NCI-H2171 (cell line): ENCODE measurements around the gene PKNOX2.
A peak's percentile ranks its signal among the peaks of the same experiment; 100 is the strongest.

Experiments
- DNase-seq: peaks from one replicate; lab custom pipeline; 2025; lab: John Stamatoyannopoulos, UW

Gene PKNOX2

DNA sequence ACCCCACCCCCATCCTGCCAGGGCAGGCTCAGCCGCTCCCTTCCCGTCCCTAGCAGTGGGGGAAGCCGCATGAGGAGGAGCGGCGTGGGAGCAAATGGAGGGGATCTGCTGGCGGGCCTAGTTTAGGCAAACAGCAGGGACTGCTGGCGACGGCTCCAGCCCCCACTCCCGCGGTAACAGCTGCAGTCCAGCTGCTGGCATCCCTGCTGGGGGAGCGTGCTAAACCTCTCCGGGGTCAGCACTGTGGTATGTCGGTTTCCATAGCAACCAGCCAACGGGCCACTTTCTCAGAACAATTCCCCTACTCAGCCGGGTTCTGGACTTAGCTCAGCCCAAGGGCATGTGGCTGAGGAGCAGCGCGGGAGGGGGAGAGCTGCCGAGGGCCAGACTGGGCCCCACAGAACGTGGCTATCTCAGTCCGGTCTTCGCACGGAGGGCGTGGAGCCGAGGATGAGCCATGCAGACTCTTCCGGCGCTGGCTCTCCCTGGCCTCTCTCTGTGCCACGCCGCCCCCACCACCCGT lies 98.8 kb downstream of the PKNOX2 start:
- no peak for DNase-seq

- peak; percentile 9 for DNase-seq
Measured at GRCh38 chr11:125264100-125265022, 99.8 kb downstream of the PKNOX2 start.

DNA sequence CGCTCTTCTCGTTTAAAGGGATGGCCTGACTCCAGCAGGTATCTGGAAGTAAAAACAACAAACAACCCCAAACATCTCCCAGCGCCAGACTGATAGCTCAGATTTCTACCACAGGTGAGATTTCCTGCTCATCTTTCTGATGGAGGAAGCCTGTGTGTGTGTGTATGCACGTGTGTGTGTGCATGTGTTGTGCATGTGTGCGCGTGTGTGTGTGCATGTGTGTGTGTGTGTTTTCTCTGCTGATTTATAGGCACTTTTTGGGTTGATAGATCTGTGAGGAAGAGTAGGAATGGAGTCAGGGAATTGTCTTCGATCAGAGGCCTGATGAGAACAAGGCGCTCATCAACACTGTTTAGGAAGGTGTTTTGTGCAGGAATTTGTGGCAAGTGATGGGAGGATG lies 103.0 kb downstream of the PKNOX2 start:
- DNase-seq = no peak

DNA sequence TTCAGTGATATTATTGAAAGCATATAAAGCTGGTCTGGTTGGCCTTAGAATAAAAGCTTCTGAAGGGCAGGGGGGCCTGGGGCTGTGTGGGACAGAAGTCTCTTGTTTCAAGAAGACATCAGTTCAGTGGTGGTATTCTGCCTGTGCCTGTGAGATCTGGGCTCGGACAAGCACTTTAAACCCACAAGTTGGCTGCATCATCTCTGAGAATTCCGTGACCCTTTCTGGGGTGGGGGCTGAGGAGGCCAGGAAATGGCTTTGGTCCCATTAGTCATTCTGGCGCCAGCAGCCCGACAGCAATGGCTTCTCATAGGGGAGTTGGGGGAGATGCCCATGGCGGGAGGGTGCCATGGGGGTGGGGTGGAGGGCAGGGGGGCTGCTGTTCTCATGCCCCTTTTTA lies 104.1 kb downstream of the PKNOX2 start:
- DNase-seq = no peak

DNA sequence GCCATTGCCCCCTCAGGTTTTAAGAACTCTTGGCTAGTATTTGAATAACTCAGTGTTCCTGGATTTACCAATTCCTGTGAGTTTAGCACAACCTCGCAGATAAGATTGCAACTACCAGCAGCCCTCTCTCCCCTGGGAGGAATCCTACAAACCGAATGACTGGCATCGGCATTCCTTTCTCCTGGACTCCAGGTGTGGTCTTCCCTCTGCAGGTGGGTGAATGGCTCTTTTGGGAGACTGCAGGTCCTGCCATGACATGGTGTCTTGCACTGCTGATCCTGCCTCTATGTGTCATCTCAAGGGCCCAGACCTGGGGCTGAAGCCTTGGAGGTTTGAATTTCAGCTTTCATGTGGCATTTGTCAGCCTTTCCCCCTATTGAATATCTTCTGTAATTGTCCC lies 105.6 kb downstream of the PKNOX2 start:
- no peak for DNase-seq

DNA sequence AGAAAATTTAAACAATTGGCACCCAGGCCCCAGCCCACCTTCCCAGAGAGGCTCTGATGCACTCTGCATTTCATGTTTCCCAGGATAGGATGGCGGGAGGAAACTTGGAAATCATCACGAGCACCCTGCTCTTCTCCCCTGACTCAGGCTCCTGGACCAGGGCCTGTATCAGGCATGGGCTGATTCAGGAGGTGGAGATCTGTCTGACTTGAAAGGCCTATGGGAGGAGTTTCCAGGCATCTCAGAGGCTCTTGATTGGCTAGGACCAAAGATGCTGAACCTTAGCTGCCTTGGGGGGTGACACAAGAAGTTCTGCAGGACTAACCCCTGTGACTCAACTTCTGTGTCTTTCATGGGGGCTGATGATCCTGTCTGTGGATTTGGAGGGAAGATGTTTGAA lies 106.2 kb downstream of the PKNOX2 start:
- DNase-seq = no peak

DNA sequence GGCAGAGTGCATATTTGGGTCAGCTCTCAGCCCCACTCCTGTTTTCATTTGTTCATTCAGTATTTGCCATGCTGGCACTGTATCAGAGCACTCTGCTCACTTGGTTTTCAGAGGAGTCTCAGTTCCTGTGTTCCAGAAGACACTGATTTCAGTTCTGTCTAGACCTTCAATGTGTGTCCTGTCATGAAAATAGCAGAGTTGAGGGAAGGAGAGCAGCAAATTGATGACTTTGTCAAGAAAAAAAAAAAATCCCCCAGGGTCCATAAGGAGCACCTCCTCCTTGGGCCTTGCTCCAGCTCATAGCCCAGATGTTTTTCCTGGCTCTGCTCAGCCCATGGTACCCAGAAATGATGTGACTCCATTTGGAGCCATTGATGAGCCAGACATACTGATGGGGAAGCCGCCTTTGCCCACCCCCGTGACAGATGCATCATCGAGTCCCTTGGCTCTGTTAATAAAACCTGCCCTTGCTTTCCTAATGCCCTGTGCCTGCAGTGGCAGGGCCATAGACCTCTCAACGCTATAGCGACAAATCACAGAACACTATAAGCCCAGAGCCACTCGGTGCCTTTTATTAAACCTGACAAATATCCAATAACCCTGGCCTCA lies 107.0 kb downstream of the PKNOX2 start:
- DNase-seq = no peak

DNA sequence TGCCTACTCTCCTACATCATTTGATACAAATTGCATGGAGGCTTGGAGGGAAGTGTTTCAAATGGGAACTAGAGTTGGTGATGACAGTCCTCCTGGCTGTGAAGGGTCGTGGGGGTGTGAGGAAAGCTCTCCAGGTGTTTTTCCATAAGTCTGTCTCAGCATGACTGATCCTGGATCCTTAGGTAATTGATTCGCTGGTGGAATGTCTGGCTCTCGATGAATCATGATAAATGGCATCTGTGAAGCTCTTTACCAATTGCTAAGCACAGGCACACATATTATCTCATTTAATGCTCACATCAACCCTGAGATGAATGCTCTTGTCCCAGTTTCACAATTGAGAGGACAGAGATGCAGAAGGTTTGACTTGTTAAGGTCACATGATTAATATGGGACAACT lies 107.5 kb downstream of the PKNOX2 start:
- DNase-seq = no peak

- no peak for DNase-seq
Measured at GRCh38 chr11:125272821-125273220, 108.3 kb downstream of the PKNOX2 start.

DNA sequence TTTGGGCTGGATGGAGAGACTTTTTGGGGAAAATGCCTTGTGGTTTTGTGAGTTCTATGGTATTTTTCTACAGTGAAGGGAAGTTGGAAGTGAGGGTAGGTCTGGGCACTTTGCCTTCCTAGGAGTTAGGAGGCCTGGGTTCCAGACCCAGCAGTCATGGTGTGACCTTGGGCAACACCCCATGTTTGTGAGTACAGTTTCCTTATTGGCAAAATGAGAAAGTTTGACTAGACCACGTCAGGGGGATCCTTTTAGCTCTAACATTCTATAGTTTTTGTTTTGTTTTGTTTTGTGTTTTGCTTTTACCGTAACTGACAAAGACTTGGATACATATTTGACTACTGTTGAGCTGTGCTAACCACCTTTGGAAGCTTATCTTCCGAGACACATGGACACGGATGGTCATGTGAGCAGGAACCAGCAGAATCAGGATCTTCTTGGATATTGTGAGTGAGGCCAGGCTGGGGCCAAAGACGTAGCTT lies 109.0 kb downstream of the PKNOX2 start:
- DNase-seq = no peak

DNA sequence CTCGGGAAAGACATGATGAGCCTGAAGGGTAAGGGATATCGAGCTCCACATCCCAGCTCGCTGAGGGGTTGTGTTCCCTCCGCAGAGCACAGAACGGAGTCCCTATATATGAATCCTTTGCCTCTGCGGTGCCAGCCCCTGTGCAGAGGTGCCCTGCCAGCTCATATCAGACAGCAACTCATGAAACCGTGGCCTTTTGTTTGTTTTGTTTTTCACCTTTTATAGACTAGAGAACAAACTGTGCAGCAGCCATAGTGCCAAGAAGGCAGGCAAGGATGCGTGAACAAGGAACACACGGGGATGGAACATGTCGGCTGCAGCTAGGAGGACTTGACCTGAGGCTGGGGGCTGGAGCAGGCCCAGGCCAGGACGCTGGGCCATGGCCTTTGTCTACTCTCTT lies 109.8 kb downstream of the PKNOX2 start:
- DNase-seq = no peak

GRCh38 chr11:125274774-125275173 lies 110.2 kb downstream of the PKNOX2 start:
- no peak for DNase-seq

- no peak for DNase-seq
Measured at GRCh38 chr11:125275905-125276618, 111.5 kb downstream of the PKNOX2 start.

DNA sequence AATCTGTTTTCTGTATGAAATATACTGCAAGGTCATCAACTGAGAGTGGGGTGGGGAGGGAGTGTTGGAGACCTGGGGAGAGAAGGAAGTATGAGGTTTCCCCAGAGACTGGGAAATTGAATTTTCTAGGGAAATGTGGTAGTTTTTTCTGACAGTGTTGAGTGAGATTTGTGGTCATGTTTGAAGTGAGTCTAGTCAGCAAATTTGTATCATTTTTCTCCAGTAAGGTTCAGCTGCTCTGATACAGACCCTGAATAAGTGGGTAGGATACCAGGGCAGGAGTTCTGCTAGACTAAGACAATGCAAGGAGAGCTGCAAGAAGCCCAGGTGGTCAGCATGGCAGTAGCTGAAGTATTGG lies 112.0 kb downstream of the PKNOX2 start:
- DNase-seq = no peak

DNA sequence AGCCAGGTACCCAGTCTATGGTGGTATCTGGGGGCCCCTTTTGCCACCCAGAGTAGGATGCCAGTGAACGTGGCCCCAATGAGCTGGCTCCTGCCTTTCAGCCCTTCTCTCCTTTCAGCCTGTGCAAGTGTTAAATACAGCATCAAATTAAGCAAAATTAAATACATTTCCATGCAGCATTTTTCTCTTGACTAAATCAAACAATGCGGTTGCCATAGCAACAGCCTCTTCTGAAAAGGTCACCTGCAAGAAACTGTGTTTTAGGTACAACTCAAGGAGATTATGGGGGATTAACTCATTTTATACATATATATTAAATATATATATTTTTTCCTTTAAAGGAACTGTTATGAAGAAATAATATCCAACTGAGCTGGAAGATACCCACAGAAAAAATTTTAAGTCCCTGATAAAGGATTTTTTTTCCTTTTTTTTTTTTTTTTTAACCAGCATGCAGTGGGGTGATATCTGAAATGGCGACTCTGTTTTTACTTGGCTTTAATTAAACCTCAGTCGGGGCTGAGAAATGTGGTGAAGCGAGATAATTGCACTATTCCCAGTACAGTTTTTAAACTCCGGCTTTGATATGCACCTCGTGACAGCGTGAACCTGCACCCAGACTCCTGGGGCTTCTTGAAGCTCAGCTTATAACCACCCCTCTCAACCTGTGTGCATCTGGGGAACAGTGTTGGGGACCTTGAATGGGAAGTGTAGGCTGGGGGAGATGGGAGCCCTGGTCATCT lies 115.3 kb downstream of the PKNOX2 start:
- DNase-seq = no peak

DNA sequence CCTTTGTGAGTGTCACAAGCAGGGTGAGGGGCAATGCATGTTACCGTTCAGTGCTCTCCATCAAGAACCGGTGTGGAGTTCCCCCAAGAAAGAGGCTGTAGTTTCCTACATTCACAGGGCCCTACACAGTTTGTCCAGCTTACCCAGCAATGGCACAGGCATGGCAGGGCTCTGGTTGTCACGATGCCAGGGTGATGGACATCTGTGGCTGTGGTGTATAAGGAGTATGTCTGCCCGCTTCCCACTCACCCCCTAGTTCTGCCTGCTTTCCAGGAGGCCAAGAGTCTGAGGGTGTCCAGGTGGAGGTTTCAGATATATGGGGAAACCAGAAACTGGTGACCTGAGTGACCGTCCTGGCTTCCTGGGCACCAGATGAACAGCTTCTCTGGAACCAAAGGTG lies 116.1 kb downstream of the PKNOX2 start:
- DNase-seq = no peak

DNA sequence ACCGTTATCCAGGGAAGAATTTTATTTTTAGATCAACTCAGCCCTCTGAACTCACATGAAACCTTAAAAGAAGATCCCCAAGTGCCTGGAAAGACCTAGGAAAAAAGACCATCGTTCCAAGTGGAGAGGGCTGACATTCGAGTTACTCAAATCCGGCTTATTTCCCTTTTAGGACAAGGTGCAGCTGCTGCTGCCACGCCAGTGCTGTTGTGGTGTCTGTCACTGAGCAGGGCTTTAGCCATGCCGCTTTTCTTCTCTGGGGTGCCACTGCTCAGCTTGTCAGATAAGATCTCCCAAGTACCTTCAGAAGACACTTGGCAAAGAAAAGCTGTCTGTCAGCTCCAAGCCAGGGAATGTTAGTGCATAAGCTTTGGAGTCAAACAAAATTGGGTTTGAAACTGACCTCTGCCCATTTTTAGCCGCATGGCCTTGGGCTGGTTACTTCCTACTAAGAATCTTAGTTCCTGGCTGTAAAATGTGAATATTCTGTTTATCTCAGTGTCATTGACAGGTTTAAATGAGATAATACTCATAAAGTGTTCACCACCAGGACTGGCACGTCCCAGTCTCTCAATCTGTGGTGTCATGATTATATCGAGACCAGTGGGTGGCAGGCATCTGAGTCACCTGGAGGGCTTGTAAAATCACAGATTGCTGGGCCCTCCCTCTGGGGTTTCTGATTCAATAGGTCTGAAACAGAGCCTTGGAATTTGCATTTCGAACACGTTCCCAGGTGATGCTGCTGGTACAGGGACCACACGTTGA lies 117.5 kb downstream of the PKNOX2 start:
- DNase-seq = no peak

DNA sequence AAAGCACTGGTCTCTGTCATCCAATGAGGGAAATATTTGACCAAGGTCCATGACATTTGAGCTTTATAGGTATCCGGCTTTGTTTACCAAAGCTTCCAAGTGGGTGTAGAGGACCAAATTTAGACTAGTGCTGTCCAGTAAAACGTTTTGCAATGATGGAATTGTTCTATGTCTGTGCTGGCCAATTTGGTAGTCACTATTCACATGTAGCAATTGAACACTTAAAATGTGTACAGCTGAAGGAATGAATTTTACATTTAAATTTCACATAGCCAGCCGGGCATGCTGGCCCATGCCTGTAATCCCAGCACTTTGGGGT lies 118.0 kb downstream of the PKNOX2 start:
- DNase-seq = no peak

DNA sequence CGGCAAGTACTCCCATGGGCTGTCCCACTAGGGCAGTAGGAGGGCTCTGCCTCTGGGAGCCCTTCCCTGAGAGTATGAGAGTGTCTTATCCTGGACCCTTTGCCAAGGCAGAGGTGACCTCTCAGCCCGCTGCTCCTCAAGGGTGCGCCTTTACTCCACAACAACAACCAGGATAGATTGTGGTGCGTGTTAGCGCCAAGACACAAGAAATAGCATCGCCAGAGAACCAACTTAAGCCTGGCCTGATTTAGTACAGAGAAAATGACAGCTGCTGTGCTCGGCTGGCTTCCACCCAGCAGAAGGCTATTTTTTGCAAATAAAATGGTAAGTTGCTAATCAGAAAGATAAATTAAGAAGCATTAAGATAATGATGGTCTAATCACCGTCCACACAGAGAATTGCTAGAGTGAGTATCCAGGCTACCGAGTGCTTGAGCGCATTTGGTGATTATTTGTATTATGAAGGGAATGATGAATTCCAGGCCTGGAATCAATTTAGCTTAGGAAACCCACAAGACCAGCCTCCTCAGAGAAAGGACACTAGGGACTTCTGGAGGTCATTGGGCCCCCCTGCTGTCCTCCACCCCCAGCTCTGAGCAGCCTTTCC lies 119.8 kb downstream of the PKNOX2 start:
- DNase-seq = no peak

- no peak for DNase-seq
Measured at GRCh38 chr11:125285844-125286243, 121.3 kb downstream of the PKNOX2 start.

GRCh38 chr11:125286486-125286885 lies 121.9 kb downstream of the PKNOX2 start:
- DNase-seq = no peak
